Coronary artery (tissue), 2 donors: Measurements from ENCODE around the gene IRS2.

Source experiments
- DNase-seq: peaks from one replicate; pipeline ENCODE4 v3.0.0-alpha.2; 2017; ENCODE audit warnings: low spot score
- H3K27ac ChIP-seq, 2 donors: fragments of 200-600 bp; sonication (generic); one replicate each; pipeline ENCODE4 v1.5.1; 2016 to 2019
- H3K4me3 ChIP-seq: fragments of 200-600 bp; sonication (generic); 2 replicates; pipeline ENCODE4 v1.5.1; 2016; ENCODE audit warnings: mild to moderate bottlenecking, moderate library complexity
- TF ChIP-seq, protein P1 (sequence below): fragments of 200-600 bp; sonication (generic); IDR thresholded peaks from one replicate; pipeline ENCODE4 v1.5.1; 2019; ENCODE audit warnings: antibody characterized with exemption

The IRS2 gene

GRCh38 chr13:109724603-109725002 lies 61.8 kb downstream of the IRS2 start:
- no peak overlapping the region for H3K4me3 ChIP-seq
- DNase-seq: no peak

DNA sequence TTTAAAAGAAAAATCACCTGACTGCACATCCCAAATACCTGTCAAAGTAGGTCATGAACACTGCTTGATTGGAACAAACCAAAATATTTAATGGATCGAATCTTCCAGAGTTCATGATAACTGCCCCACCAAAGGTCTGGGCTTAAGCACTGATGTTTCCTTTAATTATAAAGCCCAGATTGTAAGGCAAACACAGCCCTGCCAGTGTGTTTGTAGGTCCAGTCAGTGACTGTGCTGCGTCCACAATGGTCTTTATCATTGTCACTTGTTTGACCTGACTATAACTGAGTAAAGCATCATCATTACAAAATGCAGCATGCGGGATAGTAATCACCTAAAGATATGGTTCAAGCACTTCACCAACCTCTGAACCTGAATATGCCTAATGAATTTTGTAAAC lies 63.3 kb downstream of the IRS2 start:
- Histone ChIP-seq H3K27ac (no peak overlapping the region), H3K4me3 (no peak overlapping the region)
- DNase-seq: no peak
- TF ChIP-seq, protein P1, sequence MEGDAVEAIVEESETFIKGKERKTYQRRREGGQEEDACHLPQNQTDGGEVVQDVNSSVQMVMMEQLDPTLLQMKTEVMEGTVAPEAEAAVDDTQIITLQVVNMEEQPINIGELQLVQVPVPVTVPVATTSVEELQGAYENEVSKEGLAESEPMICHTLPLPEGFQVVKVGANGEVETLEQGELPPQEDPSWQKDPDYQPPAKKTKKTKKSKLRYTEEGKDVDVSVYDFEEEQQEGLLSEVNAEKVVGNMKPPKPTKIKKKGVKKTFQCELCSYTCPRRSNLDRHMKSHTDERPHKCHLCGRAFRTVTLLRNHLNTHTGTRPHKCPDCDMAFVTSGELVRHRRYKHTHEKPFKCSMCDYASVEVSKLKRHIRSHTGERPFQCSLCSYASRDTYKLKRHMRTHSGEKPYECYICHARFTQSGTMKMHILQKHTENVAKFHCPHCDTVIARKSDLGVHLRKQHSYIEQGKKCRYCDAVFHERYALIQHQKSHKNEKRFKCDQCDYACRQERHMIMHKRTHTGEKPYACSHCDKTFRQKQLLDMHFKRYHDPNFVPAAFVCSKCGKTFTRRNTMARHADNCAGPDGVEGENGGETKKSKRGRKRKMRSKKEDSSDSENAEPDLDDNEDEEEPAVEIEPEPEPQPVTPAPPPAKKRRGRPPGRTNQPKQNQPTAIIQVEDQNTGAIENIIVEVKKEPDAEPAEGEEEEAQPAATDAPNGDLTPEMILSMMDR: no peak

More at GRCh38 chr13:109724603-109725002, 61.8 kb downstream of the IRS2 start:
- H3K27ac ChIP-seq: no peak overlapping the region
- TF ChIP-seq, protein P1: no peak

GRCh38 chr13:109722068-109722467 lies 64.3 kb downstream of the IRS2 start:
- TF ChIP-seq, protein P1: no peak
- no peak overlapping the region for H3K4me3 ChIP-seq
- DNase-seq: no peak
- no peak overlapping the region for H3K27ac ChIP-seq

DNA sequence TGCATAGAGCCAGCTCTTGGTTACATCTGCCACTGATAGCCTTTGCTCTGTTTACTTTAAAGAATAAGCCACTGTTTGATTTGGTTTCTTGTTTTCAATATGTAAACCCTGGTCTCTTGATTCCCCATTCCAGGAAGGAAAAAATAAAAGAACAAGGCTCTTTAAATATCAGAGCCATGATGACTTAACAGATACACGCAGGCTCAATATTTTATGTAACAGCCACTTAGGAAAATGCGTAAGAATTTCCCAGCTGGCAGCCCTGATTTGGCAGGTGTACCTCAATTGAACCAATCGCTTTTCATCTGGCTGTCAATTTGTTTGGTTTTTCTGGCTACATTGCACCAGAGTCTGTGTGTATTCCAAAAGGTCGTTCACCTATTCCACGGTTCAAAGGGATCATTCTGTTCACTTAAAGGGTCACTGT lies 65.6 kb downstream of the IRS2 start:
- Histone ChIP-seq H3K27ac (no peak overlapping the region), H3K4me3 (no peak overlapping the region)
- TF ChIP-seq, protein P1: no peak
- DNase-seq: no peak

DNA sequence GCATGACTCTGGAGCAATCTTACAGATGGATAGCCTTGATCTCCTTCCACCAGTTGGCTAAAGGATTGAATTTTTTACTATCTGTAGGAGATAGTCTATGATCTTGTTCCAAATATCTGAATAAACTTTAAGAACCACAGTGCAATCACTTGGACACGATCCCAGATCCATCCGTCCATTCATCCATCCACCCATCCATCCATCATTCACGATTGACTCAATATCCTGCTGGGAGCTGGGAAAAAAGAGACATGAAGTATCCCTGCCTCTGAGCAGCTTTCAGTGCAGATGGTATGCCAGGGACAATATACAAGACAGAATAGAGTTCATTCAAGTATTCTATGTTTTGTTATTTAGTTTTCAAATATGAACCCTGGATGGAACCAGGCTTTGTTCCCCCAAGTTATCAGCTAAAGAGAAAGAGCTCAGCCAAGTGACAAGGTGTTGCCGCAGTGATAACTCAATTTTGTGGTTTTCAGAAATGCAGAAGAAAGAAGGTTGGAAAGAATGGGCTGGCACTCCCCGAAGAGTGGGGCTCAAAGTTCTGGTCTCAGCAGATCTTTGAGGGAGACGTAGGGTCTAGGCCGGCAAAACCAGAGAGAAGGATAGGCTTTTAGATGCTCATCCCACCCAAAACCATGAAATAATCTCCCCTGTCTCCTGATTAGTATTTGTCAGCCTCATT lies 66.3 kb downstream of the IRS2 start:
- TF ChIP-seq, protein P1: no peak
- no peak for DNase-seq
- Histone ChIP-seq H3K27ac (no peak overlapping the region), H3K4me3 (no peak overlapping the region)

- H3K4me3 ChIP-seq: no peak overlapping the region
- TF ChIP-seq, protein P1: no peak
- H3K27ac ChIP-seq: no peak overlapping the region
- DNase-seq: no peak
Observed at GRCh38 chr13:109718726-109719125, 67.7 kb downstream of the IRS2 start.

DNA sequence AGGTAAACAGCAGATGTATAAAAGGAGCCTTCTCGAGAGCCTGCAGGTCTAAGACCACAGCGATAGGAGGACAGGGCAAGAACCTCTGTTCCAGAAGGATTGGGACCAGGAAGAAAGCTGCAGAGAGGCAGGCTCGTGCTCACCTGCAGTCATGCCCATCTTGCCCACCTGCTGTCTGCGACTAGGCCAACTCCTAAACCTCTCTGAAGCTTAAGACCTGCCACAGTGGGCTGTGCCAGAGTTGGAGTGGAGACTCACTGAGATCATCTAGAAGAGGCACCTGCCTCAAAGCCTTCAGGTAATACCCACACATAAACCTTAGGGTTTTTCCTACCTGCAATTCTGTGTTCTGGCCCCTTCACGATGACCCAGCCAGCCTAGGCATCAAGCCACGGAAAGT lies 68.7 kb downstream of the IRS2 start:
- DNase-seq: no peak
- H3K4me3 ChIP-seq: no peak overlapping the region
- no peak overlapping the region for H3K27ac ChIP-seq
- TF ChIP-seq, protein P1: no peak
